ENCODE measurements around the gene MAD1L1. TPM values are rescaled to one million over a fixed set of nuclear protein-coding genes. Genes with fewer than 3 reads are reported as not detected.

The MAD1L1 gene
- total RNA-seq, 1 experiment from 2014 or later = 43.8 TPM

GRCh38 chr7:2060701-2061100, 172.0 kb downstream of the MAD1L1 start:
- H3K27me3 Mint-ChIP-seq (ENCODE audit: low read depth) = peaks cover 2% of the 10 kb centered on the region; the same call in 1 of the 2 replicates
- peaks cover 16% of the 10 kb centered on the region for H3K9me3 Mint-ChIP-seq
- H3K4me3 Mint-ChIP-seq = no peak overlapping the region
- TF ChIP-seq ZNF671 (CRISPR knock-in tag; IDR thresholded peaks at IDR 0.05) (no peak), PRDM15 (CRISPR knock-in tag; IDR thresholded peaks at IDR 0.05) (no peak), KAT7 (CRISPR knock-in tag; IDR thresholded peaks at IDR 0.05; ENCODE audit: borderline replicate concordance) (no peak), NR3C1 (CRISPR knock-in tag; conservative IDR thresholded peaks at IDR 0.05; ENCODE audit: low read depth) (no peak)
- DNase-seq (ENCODE audit: low spot score) (no peak), ATAC-seq (no peak)
- POLR2A ChIA-PET = no interaction called here
- peaks cover 27% of the 10 kb centered on the region for H3K36me3 Mint-ChIP-seq
- H3K4me1 Mint-ChIP-seq = no peaks in the 10 kb centered on the region
- no peak overlapping the region for H3K27ac Mint-ChIP-seq
- CTCF ChIA-PET = no interaction called here

GRCh38 chr7:2059964-2060700, 172.6 kb downstream of the MAD1L1 start:
- Mint-ChIP-seq H3K36me3 (peaks cover 27% of the 10 kb centered on the region), H3K27me3 (ENCODE audit: low read depth) (peaks cover 2% of the 10 kb centered on the region; the same call in 1 of the 2 replicates), H3K27ac (no peak overlapping the region), H3K9me3 (peaks cover 16% of the 10 kb centered on the region), H3K4me1 (no peaks in the 10 kb centered on the region), H3K4me3 (no peak overlapping the region)
- ATAC-seq = no peak
- DNase-seq (ENCODE audit: low spot score) = no peak
- CTCF ChIA-PET = no interaction called here
- POLR2A ChIA-PET = no interaction called here
- TF ChIP-seq ZNF396 (CRISPR knock-in tag; IDR thresholded peaks at IDR 0.05; ENCODE audit: borderline replicate concordance) (no peak), KAT7 (CRISPR knock-in tag; IDR thresholded peaks at IDR 0.05; ENCODE audit: borderline replicate concordance) (no peak), ZSCAN18 (CRISPR knock-in tag; IDR thresholded peaks at IDR 0.05) (no peak), ERG (CRISPR knock-in tag; IDR thresholded peaks at IDR 0.05) (no peak), USF1 (CRISPR knock-in tag; IDR thresholded peaks at IDR 0.05) (no peak), CREM (CRISPR knock-in tag; IDR thresholded peaks at IDR 0.05) (no peak), ETV6 (CRISPR knock-in tag; IDR thresholded peaks at IDR 0.05) (no peak), NFE2L1 (CRISPR knock-in tag; IDR thresholded peaks at IDR 0.05) (no peak), ARID4B (CRISPR knock-in tag; IDR thresholded peaks at IDR 0.05; ENCODE audit: borderline replicate concordance) (no peak), AFF4 (CRISPR knock-in tag; IDR thresholded peaks at IDR 0.05; ENCODE audit: borderline replicate concordance) (no peak), GTF2I (CRISPR knock-in tag; conservative IDR thresholded peaks at IDR 0.05) (no peak), CBFB (CRISPR knock-in tag; IDR thresholded peaks at IDR 0.05; ENCODE audit: low read depth) (no peak), SP1 (CRISPR knock-in tag; conservative IDR thresholded peaks at IDR 0.05) (no peak), FOXJ3 (CRISPR knock-in tag; IDR thresholded peaks at IDR 0.05; ENCODE audit: borderline replicate concordance) (no peak), SMAD3 (CRISPR knock-in tag; IDR thresholded peaks at IDR 0.05; ENCODE audit: borderline replicate concordance) (no peak), ZNF232 (CRISPR knock-in tag; IDR thresholded peaks at IDR 0.05) (no peak)
